Activated CD8-positive, alpha-beta T cell treated with anti-CD3 and anti-CD28 coated beads for 36 hours (primary cell): ENCODE data around the gene A4GALT. TPM values are rescaled to one million over a fixed set of nuclear protein-coding genes. Genes with fewer than 3 reads are reported as not detected.

Experiments used
- ATAC-seq: fragments of 200-7000 bp; cut with Tn5 transposase; one replicate; pipeline ENCODE4 v1.10.0; 2021; ENCODE audit warnings: mild to moderate bottlenecking, moderate library complexity
- CTCF ChIA-PET: fragments of 350-600 bp; sonication (Branson Sonifier 250); formaldehyde crosslinking; loops from one replicate; lab custom pipeline; 2021; ENCODE audit warnings: antibody characterized with exemption; lab: Charles Lee
- POLR2A ChIA-PET: fragments of 350-600 bp; sonication (Branson Sonifier 250); formaldehyde crosslinking; loops from one replicate; lab custom pipeline; 2021; ENCODE audit warnings: antibody characterized with exemption; lab: Charles Lee
- DNase-seq: peaks from one replicate; pipeline ENCODE4 v3.0.0-alpha.2; 2020
- H3K27ac Mint-ChIP-seq: one replicate; pipeline ENCODE4 v1.8.0; 2021; ENCODE audit warnings: mild to moderate bottlenecking, mixed read lengths
- H3K27me3 Mint-ChIP-seq: one replicate; pipeline ENCODE4 v1.8.0; 2021; ENCODE audit warnings: mixed read lengths
- H3K36me3 Mint-ChIP-seq: one replicate; pipeline ENCODE4 v1.8.0; 2021; ENCODE audit warnings: low read depth, mixed read lengths
- H3K4me1 Mint-ChIP-seq: one replicate; pipeline ENCODE4 v1.8.0; 2021; ENCODE audit warnings: low read depth, mixed read lengths
- H3K4me3 Mint-ChIP-seq: one replicate; pipeline ENCODE4 v1.8.0; 2021; ENCODE audit warnings: mild to moderate bottlenecking, moderate library complexity, mixed read lengths
- H3K9me3 Mint-ChIP-seq: one replicate; pipeline ENCODE4 v1.8.0; 2021; ENCODE audit warnings: mixed read lengths
- intact Hi-C: fragments of 100-400 bp; cut with micrococcal nuclease; formaldehyde crosslinking; loops from one replicate; pipeline ENCODE4 v1.10.0; 2022
- total RNA-seq, 2 experiments: library from RNA; stranded (reverse); gene quantifications; one replicate each; pipeline ENCODE4 v1.2.3, GENCODE V29; 2021
- TF ChIP-seq, protein P1 (sequence below): fragments of 200-600 bp; IDR thresholded peaks from one replicate; pipeline ENCODE4 v1.8.0; 2022; ENCODE audit warnings: antibody characterized with exemption, mild to moderate bottlenecking

The A4GALT gene
- total RNA-seq, 2 experiments from 2014 or later, result 0.20 to 0.38 TPM

DNA sequence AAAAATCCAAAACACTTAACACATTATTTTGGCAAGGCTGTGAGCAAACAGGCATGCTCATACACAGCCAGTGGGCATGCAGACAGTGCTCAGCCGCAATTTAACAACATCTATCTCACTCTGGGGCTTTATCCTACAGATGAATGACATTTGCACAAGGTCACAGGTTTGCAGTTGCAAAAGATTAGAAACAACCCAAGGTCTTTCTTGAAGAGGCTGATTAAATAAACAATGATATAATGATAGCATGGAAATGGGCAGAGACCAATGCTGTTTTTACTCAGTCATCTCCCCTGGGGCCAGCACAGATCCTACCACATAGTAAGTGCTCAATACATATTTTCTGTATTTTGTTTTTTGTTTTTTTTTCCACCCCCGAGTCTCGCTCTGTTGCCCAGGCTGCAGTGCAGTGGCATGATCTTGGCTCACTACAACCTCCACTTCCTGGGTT, 9.4 kb downstream of the A4GALT start:
- H3K36me3 Mint-ChIP-seq, result no peaks in the 10 kb centered on the region
- POLR2A ChIA-PET, result interaction anchor here (0.8 kb wide), 1 partner anchor 988 kb away, joined by 3 read pairs; no protein-coding TSS in a partner anchor
- ATAC-seq, result no peak
- H3K9me3 Mint-ChIP-seq, result peaks cover 3% of the 10 kb centered on the region
- H3K4me3 Mint-ChIP-seq, result no peak overlapping the region
- intact Hi-C loops, result no loop called here
- no peak for DNase-seq
- CTCF ChIA-PET, result no interaction called here
- no peaks in the 10 kb centered on the region for H3K4me1 Mint-ChIP-seq
- peaks cover 7% of the 10 kb centered on the region for H3K27me3 Mint-ChIP-seq
- TF ChIP-seq, protein P1, sequence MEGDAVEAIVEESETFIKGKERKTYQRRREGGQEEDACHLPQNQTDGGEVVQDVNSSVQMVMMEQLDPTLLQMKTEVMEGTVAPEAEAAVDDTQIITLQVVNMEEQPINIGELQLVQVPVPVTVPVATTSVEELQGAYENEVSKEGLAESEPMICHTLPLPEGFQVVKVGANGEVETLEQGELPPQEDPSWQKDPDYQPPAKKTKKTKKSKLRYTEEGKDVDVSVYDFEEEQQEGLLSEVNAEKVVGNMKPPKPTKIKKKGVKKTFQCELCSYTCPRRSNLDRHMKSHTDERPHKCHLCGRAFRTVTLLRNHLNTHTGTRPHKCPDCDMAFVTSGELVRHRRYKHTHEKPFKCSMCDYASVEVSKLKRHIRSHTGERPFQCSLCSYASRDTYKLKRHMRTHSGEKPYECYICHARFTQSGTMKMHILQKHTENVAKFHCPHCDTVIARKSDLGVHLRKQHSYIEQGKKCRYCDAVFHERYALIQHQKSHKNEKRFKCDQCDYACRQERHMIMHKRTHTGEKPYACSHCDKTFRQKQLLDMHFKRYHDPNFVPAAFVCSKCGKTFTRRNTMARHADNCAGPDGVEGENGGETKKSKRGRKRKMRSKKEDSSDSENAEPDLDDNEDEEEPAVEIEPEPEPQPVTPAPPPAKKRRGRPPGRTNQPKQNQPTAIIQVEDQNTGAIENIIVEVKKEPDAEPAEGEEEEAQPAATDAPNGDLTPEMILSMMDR, result no peak
- H3K27ac Mint-ChIP-seq, result no peak overlapping the region

DNA sequence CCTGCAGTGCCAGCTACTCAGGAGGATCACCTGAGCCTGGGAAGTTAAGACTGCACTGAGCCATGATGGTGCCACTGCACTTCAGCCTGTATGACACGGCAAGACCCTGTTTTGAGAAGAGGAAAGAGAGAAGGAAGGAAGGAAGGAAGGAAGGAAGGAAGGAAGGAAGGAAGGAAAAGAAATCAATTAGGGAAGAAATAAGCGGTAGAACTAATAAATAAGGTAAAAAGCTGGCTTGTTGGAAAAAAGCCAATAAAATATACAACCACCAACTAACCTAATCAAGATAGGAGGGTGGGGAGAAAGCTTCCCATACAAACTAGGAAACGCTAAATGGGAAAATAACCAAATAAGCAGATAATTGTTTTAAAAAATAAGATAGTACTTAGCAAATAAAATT, 12.3 kb downstream of the A4GALT start:
- Mint-ChIP-seq H3K9me3 (peaks cover 3% of the 10 kb centered on the region), H3K36me3 (no peaks in the 10 kb centered on the region), H3K27me3 (peaks cover 4% of the 10 kb centered on the region), H3K4me3 (no peak overlapping the region), H3K27ac (no peak overlapping the region), H3K4me1 (no peaks in the 10 kb centered on the region)
- ChIA-PET POLR2A (interaction anchor here (0.6 to 0.9 kb wide), 2 partner anchors 25 to 467 kb away, joined by 3 read pairs; no protein-coding TSS in a partner anchor), CTCF (no interaction called here)
- ATAC-seq, result no peak
- TF ChIP-seq, protein P1, result no peak
- no peak for DNase-seq
- intact Hi-C loops, result no loop called here

DNA sequence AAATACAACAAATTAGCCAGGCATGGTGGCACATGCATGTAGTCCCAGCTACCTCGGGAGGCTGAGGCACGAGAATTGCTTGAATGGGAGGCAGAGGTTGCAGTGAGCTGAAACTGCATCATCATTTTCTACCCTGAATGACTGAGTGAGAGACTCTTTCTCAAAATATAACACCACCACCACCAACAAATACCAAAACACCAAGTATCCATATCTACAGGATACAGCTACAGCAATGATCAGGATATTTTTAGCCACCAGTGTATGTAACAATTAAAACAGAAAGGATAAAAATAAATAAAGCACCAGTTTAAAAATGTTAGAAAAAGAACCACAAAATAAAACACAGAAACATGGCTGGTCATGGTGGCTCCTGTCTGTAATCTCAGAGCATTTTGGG, 13.2 kb downstream of the A4GALT start:
- intact Hi-C loops, result no loop called here

DNA sequence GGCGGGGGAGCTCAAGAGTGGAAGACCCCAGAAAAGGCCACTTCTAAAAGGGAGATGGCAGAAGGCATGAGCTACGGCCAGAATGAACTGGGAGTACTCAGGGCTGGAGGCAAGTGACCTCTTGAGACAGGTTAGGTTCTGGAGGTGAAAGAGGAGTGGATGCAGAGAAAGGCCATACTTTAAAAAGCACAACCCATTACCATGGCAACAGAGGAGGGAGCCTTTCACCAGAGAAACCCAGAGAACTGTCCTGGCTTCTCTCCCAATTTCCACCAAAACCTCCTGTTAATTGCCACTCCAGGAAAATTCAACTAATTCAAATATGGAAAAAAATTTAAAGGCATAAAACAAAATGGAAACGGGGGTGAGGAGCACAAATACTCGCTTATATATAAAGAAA, 15.8 kb downstream of the A4GALT start:
- intact Hi-C loops, result no loop called here
- ChIA-PET CTCF (no interaction called here), POLR2A (no interaction called here)
- TF ChIP-seq, protein P1, result no peak
- DNase-seq (no peak), ATAC-seq (no peak)
- peaks cover 2% of the 10 kb centered on the region for H3K9me3 Mint-ChIP-seq
- H3K4me1 Mint-ChIP-seq, result no peaks in the 10 kb centered on the region
- H3K4me3 Mint-ChIP-seq, result no peak overlapping the region
- no peaks in the 10 kb centered on the region for H3K27me3 Mint-ChIP-seq
- no peaks in the 10 kb centered on the region for H3K36me3 Mint-ChIP-seq
- no peak overlapping the region for H3K27ac Mint-ChIP-seq

More for the DNA sequence above, 13.2 kb downstream of the A4GALT start:
- ChIA-PET CTCF (no interaction called here), POLR2A (no interaction called here)
- no peak for DNase-seq
- TF ChIP-seq, protein P1, result no peak
- Mint-ChIP-seq H3K4me1 (no peaks in the 10 kb centered on the region), H3K4me3 (no peak overlapping the region), H3K27me3 (peaks cover 3% of the 10 kb centered on the region), H3K27ac (no peak overlapping the region), H3K9me3 (peaks cover 3% of the 10 kb centered on the region), H3K36me3 (no peaks in the 10 kb centered on the region)
- no peak for ATAC-seq

DNA sequence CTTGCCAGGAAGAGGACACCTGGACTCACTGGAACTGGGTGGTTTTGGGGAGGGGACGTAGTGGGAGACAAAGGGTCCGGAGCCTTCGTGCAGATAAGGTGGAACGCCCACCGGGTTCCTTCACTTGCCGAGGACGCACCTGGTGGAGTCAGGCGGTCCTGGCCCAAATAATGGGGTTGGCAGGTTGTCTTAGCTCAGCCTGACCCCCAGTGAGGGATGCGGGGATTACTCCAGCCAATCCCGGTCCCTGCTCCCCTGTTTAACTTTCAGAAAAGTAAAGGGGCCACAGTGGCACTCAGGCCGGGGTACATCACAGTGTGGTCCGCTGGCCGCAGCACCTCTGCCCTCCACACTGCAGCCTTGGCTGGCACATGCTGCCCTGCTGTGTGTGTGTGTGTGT, 18.0 kb downstream of the A4GALT start:
- intact Hi-C loops, result no loop called here
- TF ChIP-seq, protein P1, result no peak
- Mint-ChIP-seq H3K4me3 (no peak overlapping the region), H3K4me1 (no peaks in the 10 kb centered on the region), H3K36me3 (no peaks in the 10 kb centered on the region), H3K27me3 (no peaks in the 10 kb centered on the region), H3K27ac (no peak overlapping the region), H3K9me3 (no peaks in the 10 kb centered on the region)
- no peak for DNase-seq
- no peak for ATAC-seq
- POLR2A ChIA-PET, result no interaction called here
- CTCF ChIA-PET, result no interaction called here
